Loucy (cell line): Measurements from ENCODE around the gene SCN8A.

Source experiments
- H2AFZ ChIP-seq: fragments of 200-600 bp; sonication (generic); 2 replicates; pipeline ENCODE4 v1.6.0; 2016; ENCODE audit warnings: antibody characterized with exemption, mild to moderate bottlenecking, low read length, moderate library complexity
- H3F3A ChIP-seq: fragments of 200-600 bp; 2 replicates; pipeline ENCODE4 v1.6.0; 2016; ENCODE audit warnings: antibody characterized with exemption, low read depth, mild to moderate bottlenecking
- H3K27me3 ChIP-seq: fragments of 200-600 bp; sonication (generic); 2 replicates; pipeline ENCODE4 v1.6.1; 2014; ENCODE audit warnings: low read length, mild to moderate bottlenecking; ENCODE audit not compliant: insufficient read depth, poor library complexity, severe bottlenecking
- H3K36me3 ChIP-seq: fragments of 200-600 bp; sonication (generic); 2 replicates; pipeline ENCODE4 v1.6.1; 2016; ENCODE audit warnings: low read length; ENCODE audit not compliant: insufficient read depth
- H3K4me1 ChIP-seq: fragments of 200-600 bp; sonication (generic); 2 replicates; pipeline ENCODE4 v1.5.1; 2014; ENCODE audit warnings: low read length, mild to moderate bottlenecking; ENCODE audit not compliant: insufficient read depth, poor library complexity, severe bottlenecking
- H3K4me2 ChIP-seq: fragments of 200-600 bp; sonication (generic); 2 replicates; pipeline ENCODE4 v1.6.0; 2014; ENCODE audit warnings: antibody characterized with exemption, low read length, low read depth, mild to moderate bottlenecking; ENCODE audit not compliant: poor library complexity, severe bottlenecking
- H3K4me3 ChIP-seq: fragments of 200-600 bp; sonication (generic); 2 replicates; pipeline ENCODE4 v1.5.1; 2014; ENCODE audit warnings: low read length, mild to moderate bottlenecking, mixed read lengths; ENCODE audit not compliant: poor library complexity, severe bottlenecking
- H3K79me2 ChIP-seq: fragments of 200-600 bp; sonication (generic); 2 replicates; pipeline ENCODE4 v1.6.1; 2014; ENCODE audit warnings: low read length; ENCODE audit not compliant: insufficient read depth
- H3K9ac ChIP-seq: fragments of 200-600 bp; sonication (generic); 2 replicates; pipeline ENCODE4 v1.6.0; 2014; ENCODE audit warnings: mild to moderate bottlenecking, low read depth, low read length, moderate library complexity; ENCODE audit not compliant: poor library complexity, severe bottlenecking
- H3K9me2 ChIP-seq: fragments of 200-600 bp; sonication (generic); replicated peaks from 2 replicates; pipeline ENCODE4 v1.6.1; 2016; ENCODE audit warnings: low read depth, low read length, mixed read lengths
- H3K9me3 ChIP-seq: fragments of 200-600 bp; sonication (generic); 2 replicates; pipeline ENCODE4 v1.6.1; 2014; ENCODE audit warnings: mild to moderate bottlenecking, antibody characterized with exemption, low read length, low read depth; ENCODE audit not compliant: insufficient read depth
- H4K20me1 ChIP-seq: fragments of 200-600 bp; sonication (generic); 2 replicates; pipeline ENCODE4 v1.6.0; 2014; ENCODE audit warnings: antibody characterized with exemption, low read length, mild to moderate bottlenecking; ENCODE audit not compliant: insufficient read depth, poor library complexity, severe bottlenecking
- EZH2phosphoT487 ChIP-seq: fragments of 200-600 bp; IDR thresholded peaks from 2 replicates; pipeline ENCODE4 v1.6.1; 2018; ENCODE audit warnings: antibody characterized with exemption, mild to moderate bottlenecking, moderate library complexity, borderline replicate concordance
- TF ChIP-seq, protein P1 (sequence below): fragments of 200-600 bp; sonication (generic); conservative IDR thresholded peaks from 2 replicates; pipeline ENCODE4 v1.5.1; 2014; ENCODE audit warnings: mild to moderate bottlenecking, antibody characterized with exemption, low read length

SCN8A gene

DNA sequence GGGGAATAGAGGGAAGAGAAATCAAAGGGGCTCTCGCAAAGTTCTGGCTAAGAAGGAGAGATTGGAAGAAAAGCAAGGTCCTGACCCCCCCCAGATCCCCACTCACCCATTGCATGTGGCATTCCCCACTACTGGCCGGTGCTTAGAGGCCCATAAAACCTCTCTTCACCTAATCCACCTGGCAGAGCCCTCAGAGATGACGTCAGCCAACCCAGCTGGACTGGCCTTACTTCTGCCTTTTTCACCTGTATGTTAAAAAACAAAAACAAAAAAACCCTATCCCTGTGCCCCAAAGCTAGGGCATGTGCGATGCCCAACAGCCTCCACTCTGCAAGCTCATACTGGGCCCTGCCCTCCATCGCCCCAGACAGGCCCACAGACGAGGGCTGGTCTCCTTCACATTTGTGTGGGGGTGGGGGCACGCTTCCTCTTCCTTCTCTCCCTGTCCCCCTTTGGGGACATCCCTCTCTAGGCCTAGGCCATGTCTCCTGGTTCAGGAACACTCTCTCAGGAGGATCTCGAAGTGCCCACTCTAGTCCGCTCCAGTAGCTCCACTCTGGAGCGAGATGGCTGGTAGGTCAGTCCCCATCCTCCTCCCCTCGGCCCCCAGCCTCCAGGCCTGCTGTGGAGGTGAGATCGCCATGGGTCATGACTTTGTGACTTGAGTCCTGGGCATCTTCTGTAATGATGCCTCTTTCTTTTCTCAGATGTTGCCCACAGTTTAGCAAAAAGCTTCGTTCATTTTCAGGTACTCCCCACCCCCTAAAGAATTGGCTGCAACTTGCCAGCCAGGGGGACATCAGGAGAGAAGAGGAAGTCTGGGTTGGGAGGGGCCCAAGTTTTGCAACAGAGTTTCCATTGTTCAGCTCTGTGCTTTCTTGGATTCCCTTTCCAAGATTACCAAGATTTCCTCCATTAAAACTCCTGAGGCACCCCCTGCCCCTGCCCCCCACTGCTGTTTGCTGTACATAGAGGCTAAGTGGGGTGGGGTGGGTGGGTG is 220.5 kb downstream of the SCN8A start:
- Histone ChIP-seq H3K9me2 (no peaks in the 10 kb centered on the region), H2AFZ (no peak overlapping the region), H3K4me3 (no peak overlapping the region), H3K9ac (no peak overlapping the region), H3K79me2 (no peaks in the 10 kb centered on the region), H3K36me3 (no peaks in the 10 kb centered on the region), H3K4me1 (no peaks in the 10 kb centered on the region), H3K4me2 (no peak overlapping the region), H3K9me3 (no peaks in the 10 kb centered on the region), H3K27me3 (no peaks in the 10 kb centered on the region), H3F3A (no peaks in the 10 kb centered on the region), H4K20me1 (no peaks in the 10 kb centered on the region)
- TF ChIP-seq, protein P1, sequence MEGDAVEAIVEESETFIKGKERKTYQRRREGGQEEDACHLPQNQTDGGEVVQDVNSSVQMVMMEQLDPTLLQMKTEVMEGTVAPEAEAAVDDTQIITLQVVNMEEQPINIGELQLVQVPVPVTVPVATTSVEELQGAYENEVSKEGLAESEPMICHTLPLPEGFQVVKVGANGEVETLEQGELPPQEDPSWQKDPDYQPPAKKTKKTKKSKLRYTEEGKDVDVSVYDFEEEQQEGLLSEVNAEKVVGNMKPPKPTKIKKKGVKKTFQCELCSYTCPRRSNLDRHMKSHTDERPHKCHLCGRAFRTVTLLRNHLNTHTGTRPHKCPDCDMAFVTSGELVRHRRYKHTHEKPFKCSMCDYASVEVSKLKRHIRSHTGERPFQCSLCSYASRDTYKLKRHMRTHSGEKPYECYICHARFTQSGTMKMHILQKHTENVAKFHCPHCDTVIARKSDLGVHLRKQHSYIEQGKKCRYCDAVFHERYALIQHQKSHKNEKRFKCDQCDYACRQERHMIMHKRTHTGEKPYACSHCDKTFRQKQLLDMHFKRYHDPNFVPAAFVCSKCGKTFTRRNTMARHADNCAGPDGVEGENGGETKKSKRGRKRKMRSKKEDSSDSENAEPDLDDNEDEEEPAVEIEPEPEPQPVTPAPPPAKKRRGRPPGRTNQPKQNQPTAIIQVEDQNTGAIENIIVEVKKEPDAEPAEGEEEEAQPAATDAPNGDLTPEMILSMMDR = no peak
- no peak for TF ChIP-seq EZH2phosphoT487

DNA sequence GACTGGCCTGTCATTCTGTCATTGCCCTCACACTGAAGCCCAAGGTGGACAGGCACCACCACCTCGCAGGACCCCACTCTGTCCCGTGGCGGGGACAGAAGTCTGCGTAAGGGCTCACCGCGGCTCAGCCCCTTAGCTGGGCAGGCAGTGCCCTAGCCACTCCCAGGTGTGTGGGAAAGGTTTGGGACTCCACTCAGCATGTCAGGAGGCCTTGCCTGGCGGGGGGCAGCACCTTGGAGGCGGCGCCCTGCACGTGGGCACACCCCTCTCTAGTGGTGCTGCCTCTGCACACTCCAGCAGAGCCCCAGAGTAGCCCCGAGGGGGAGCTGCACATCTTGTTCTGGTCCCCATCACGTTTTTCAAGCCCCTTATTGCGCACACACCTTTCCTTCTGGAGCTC is 221.8 kb downstream of the SCN8A start:
- TF ChIP-seq, protein P1 = no peak
- TF ChIP-seq EZH2phosphoT487 = no peak
- no peaks in the 10 kb centered on the region for H3K9me2 ChIP-seq
- no peaks in the 10 kb centered on the region for H3K36me3 ChIP-seq
- H3K27me3 ChIP-seq = no peaks in the 10 kb centered on the region
- H3K4me2 ChIP-seq = no peak overlapping the region
- no peaks in the 10 kb centered on the region for H3F3A ChIP-seq
- no peak overlapping the region for H2AFZ ChIP-seq
- no peak overlapping the region for H3K4me3 ChIP-seq
- no peaks in the 10 kb centered on the region for H3K9me3 ChIP-seq
- H3K79me2 ChIP-seq = no peaks in the 10 kb centered on the region
- H4K20me1 ChIP-seq = no peaks in the 10 kb centered on the region
- H3K4me1 ChIP-seq = no peaks in the 10 kb centered on the region
- no peak overlapping the region for H3K9ac ChIP-seq

DNA sequence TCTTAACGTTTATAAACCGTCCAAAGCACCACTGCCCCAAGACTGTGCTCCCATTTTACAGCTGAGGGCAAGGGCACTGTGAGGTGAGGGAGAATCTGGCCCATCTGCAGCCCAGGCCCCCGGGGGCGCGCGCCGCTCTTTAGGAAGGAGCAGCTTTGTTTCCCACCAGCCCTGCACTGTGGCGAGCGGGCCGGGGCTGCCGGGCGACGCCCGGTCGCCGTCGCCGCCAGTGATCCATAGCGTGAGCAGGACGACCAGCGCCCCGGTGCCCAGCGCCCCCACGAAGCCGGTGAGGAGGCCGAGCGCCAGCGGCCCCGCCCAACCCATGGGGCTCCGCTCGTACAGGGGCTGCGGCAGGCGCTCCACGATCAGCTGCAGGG is 222.9 kb downstream of the SCN8A start:
- Histone ChIP-seq H2AFZ (peak overlapping the region; percentile 55; the same call in 1 of the 2 replicates), H3K9ac (no peak overlapping the region), H3K9me3 (no peaks in the 10 kb centered on the region), H4K20me1 (no peaks in the 10 kb centered on the region), H3F3A (no peaks in the 10 kb centered on the region), H3K27me3 (no peaks in the 10 kb centered on the region), H3K79me2 (peaks cover 2% of the 10 kb centered on the region; the same call in 1 of the 2 replicates), H3K4me3 (peak overlapping the region; percentile 37), H3K4me1 (no peaks in the 10 kb centered on the region), H3K36me3 (no peaks in the 10 kb centered on the region), H3K9me2 (no peaks in the 10 kb centered on the region), H3K4me2 (peak overlapping the region; percentile 43)
- no peak for TF ChIP-seq EZH2phosphoT487
- TF ChIP-seq, protein P1 = no peak
